ENCODE measurements around the gene CABP7.

- TF ChIP-seq CTCF (IDR thresholded peaks at IDR 0.05) (no peak), POLR2A (IDR thresholded peaks at IDR 0.05) (peak in 1 of 2 donors; percentile 39), POLR2AphosphoS5 (IDR thresholded peaks at IDR 0.05; ENCODE audit: insufficient read depth in 1 of 2, low read depth in 1 of 2) (peak; percentile 92)
Measured at GRCh38 chr22:29767171-29768051, 47.6 kb downstream of the CABP7 start, which contains the start of gene UQCR10.

All from vagina (tissue), 2 donors.